NCI-H2171 (cell line): ENCODE data around the gene PAPLN.
"Not testable (repeated sequence)": the region's sequence is repeated elsewhere in the genome, so short reads cannot be mapped to it uniquely, and the experiment has no call there.

ENCODE experiments used
- DNase-seq: peaks from one replicate; lab custom pipeline; 2025; lab: John Stamatoyannopoulos, UW

PAPLN gene

DNA sequence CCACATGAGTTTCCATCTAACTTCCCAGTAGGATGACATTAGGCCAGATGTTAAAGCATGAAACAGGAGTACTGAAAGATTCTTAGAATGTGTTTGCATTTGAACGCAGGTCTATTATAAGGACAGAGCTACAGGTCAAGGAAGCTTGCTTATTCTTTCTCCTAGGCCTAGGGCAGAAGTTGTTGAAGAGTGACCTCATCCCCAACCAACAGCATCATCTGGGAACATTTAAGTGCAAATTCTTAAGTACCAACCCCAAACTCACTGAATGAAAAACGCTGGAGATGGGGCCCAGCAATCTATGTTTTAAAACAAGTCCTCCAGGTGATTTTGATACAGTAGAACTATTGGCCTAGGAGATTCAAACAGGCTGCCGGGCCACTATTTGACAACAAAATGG is 52.4 kb downstream of the PAPLN start:
- no peak for DNase-seq

GRCh38 chr14:73290279-73290678 is 53.0 kb downstream of the PAPLN start:
- no peak for DNase-seq

- no peak for DNase-seq
Measured at GRCh38 chr14:73293782-73294781, 56.8 kb downstream of the PAPLN start.

- peak; percentile 54 for DNase-seq
Measured at GRCh38 chr14:73295198-73295796, 58.0 kb downstream of the PAPLN start.

- no peak for DNase-seq
Measured at GRCh38 chr14:73305499-73305898, 68.2 kb downstream of the PAPLN start.

- DNase-seq = no peak
Measured at GRCh38 chr14:73307261-73307660, 70.0 kb downstream of the PAPLN start.

DNA sequence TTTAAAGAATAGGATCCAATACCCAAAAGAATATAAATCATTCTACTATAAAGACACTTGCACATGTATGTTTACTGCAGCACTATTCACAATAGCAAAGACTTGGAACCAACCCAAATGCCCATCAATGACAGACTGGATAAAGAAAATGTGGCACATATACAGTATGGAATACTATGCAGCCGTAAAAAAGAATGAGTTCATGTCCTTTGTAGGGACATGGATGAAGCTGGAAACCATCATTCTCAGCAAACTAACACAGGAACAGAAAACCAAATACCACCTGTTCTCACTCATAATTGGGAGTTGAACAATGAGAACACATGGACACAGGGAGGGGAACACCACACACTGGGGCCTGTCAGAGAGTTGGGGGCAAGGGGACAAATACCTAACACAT is 71.9 kb downstream of the PAPLN start:
- DNase-seq = not testable (repeated sequence)

- DNase-seq = no peak
Measured at GRCh38 chr14:73311708-73312030, 74.4 kb downstream of the PAPLN start.

DNA sequence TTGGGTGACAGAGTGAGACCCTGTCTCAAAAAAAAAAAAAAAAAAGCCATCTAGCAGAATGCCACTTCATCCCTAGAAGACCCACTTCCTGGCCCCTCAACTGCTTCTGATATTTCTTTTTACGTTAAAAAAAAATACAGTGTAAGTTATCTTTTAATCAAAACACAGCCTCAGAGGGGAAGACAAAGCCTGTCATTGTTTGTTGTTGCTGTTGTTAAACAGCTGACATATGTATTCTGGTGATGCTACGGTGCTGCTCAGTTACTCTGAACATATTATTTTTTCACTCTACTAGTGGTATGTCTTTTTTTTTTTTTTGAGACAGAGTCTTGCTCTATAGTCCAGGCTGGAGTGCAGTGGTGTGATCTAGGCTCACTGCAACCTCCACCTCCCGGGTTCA is 75.4 kb downstream of the PAPLN start:
- no peak for DNase-seq

DNA sequence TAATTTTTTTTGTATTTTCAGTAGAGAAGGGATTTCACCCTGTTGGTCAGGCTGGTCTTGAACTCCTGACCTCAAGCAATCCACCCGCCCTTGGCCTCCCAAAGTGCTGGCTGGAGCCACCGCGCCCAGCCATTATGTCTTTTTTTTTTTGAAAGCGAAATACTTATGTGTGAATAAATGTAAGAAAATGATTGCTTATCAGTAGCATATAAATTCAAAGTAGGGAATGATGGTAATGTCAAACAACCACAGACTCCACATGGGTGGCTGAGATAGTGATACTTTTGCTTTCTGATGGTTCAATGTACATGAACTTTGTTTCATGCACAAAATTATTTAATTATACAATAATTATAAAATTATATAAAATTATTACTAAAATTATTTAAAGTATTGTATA is 75.8 kb downstream of the PAPLN start:
- DNase-seq = no peak

GRCh38 chr14:73323896-73324399 is 86.6 kb downstream of the PAPLN start:
- no peak for DNase-seq
